Mesothelial cell of epicardium (in vitro differentiated cells): ENCODE measurements around the gene RBM19. TPM values are rescaled to one million over a fixed set of nuclear protein-coding genes. Genes with fewer than 3 reads are reported as not detected.

ENCODE experiments used
- DNase-seq, 2 experiments: peaks; one replicate each; pipeline ENCODE4 v3.0.0; 2021; ENCODE audit warnings: low spot score in 2 of 2; ENCODE audit not compliant: unreplicated experiment in 2 of 2
- H3K27ac Mint-ChIP-seq: 2 replicates; pipeline ENCODE4 v1.8.0; 2021; ENCODE audit warnings: mixed read lengths
- H3K27me3 Mint-ChIP-seq: 2 replicates; pipeline ENCODE4 v1.8.0; 2021; ENCODE audit warnings: low read depth, mixed read lengths
- H3K36me3 Mint-ChIP-seq: 2 replicates; pipeline ENCODE4 v1.8.0; 2021; ENCODE audit warnings: mixed read lengths
- H3K4me1 Mint-ChIP-seq: 2 replicates; pipeline ENCODE4 v1.8.0; 2021; ENCODE audit warnings: mixed read lengths
- H3K4me3 Mint-ChIP-seq: 2 replicates; pipeline ENCODE4 v1.8.0; 2021; ENCODE audit warnings: mild to moderate bottlenecking, moderate library complexity, mixed read lengths
- H3K9me3 Mint-ChIP-seq: 2 replicates; pipeline ENCODE4 v1.8.0; 2021; ENCODE audit warnings: mixed read lengths
- total RNA-seq: library from RNA; stranded (reverse); gene quantifications from 3 replicates; pipeline ENCODE4 v1.2.1, GENCODE V29; 2021
- TF ChIP-seq, protein P1 (sequence below): fragments of 200-600 bp; sonication (generic); IDR thresholded peaks from one replicate; pipeline ENCODE4 v1.5.0; 2021; ENCODE audit warnings: antibody characterized with exemption; ENCODE audit not compliant: unreplicated experiment

The RBM19 gene
- total RNA-seq, 1 donor from 2014 or later, result 43.4 TPM

DNA sequence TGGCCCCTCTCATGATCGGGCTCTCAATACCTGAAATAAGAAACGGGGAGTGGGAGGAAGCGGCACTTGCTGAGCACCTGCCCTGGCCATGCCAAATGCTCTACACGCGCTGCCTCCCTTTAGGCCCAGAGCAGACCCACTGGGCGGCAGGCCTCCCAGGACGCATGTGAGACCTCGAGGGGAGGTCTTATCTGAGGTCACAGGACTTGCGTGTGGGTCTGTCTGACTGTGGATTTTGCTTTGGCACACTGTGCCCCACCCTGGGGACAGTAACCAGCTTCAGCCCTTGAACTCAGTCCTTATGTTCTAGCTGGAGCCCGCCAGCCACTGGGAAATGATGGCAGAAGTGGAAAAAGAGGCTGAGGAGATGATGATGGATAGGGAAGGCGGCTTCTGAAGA lies 91.8 kb downstream of the RBM19 start:
- no peak overlapping the region for H3K4me3 Mint-ChIP-seq
- no peak overlapping the region for H3K27ac Mint-ChIP-seq
- no peak for DNase-seq
- H3K9me3 Mint-ChIP-seq, result no peaks in the 10 kb centered on the region
- H3K36me3 Mint-ChIP-seq, result peaks cover 20% of the 10 kb centered on the region
- TF ChIP-seq, protein P1, sequence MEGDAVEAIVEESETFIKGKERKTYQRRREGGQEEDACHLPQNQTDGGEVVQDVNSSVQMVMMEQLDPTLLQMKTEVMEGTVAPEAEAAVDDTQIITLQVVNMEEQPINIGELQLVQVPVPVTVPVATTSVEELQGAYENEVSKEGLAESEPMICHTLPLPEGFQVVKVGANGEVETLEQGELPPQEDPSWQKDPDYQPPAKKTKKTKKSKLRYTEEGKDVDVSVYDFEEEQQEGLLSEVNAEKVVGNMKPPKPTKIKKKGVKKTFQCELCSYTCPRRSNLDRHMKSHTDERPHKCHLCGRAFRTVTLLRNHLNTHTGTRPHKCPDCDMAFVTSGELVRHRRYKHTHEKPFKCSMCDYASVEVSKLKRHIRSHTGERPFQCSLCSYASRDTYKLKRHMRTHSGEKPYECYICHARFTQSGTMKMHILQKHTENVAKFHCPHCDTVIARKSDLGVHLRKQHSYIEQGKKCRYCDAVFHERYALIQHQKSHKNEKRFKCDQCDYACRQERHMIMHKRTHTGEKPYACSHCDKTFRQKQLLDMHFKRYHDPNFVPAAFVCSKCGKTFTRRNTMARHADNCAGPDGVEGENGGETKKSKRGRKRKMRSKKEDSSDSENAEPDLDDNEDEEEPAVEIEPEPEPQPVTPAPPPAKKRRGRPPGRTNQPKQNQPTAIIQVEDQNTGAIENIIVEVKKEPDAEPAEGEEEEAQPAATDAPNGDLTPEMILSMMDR, result no peak
- no peaks in the 10 kb centered on the region for H3K4me1 Mint-ChIP-seq
- no peaks in the 10 kb centered on the region for H3K27me3 Mint-ChIP-seq

DNA sequence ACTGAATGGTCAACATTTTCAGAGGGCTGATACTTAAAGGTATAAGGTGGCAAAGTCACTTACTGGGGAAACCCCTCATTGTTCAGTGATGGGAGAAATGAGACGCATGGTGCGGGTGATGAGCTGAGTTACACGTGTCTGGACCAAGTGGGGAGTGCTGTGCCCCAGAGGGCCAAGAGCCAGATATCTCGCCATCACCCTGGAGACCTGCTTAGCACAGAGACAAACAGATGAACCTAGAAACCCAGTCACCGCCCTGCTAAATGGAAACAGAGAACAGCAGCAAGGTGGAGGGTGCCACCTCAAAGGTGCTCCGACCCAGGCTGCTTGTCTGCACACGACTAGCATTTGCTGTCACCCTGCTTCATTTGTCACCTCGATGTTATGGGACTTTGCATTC lies 92.4 kb downstream of the RBM19 start:
- Mint-ChIP-seq H3K9me3 (no peaks in the 10 kb centered on the region), H3K4me3 (no peak overlapping the region)

DNA sequence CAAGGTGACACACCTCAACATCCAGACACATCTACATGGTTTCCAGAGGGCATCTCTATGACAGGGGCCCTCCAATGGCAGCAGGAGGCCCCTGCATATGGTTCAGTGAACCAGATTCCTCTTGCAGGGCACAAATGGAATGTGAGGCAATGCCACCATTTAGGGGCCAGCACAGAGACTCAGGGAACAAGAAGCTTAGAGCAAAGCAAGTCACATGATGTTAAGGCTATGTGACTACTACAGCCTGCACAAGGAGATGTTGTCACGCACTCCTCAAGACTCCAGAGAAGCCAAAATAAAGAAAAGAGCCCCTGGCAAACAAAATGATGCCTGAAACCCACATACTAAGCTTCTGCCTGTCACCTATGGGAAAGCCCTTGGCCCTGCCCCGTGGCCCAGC lies 95.2 kb downstream of the RBM19 start:
- no peak for DNase-seq
- H3K4me1 Mint-ChIP-seq, result no peaks in the 10 kb centered on the region
- no peak overlapping the region for H3K4me3 Mint-ChIP-seq
- TF ChIP-seq, protein P1, result no peak
- peaks cover 12% of the 10 kb centered on the region for H3K36me3 Mint-ChIP-seq
- no peaks in the 10 kb centered on the region for H3K27me3 Mint-ChIP-seq
- no peaks in the 10 kb centered on the region for H3K9me3 Mint-ChIP-seq
- no peak overlapping the region for H3K27ac Mint-ChIP-seq

More for the DNA sequence above, 92.4 kb downstream of the RBM19 start:
- peaks cover 20% of the 10 kb centered on the region for H3K36me3 Mint-ChIP-seq
- no peak overlapping the region for H3K27ac Mint-ChIP-seq
- H3K27me3 Mint-ChIP-seq, result no peaks in the 10 kb centered on the region
- no peak for DNase-seq
- H3K4me1 Mint-ChIP-seq, result no peaks in the 10 kb centered on the region
- TF ChIP-seq, protein P1, result no peak

DNA sequence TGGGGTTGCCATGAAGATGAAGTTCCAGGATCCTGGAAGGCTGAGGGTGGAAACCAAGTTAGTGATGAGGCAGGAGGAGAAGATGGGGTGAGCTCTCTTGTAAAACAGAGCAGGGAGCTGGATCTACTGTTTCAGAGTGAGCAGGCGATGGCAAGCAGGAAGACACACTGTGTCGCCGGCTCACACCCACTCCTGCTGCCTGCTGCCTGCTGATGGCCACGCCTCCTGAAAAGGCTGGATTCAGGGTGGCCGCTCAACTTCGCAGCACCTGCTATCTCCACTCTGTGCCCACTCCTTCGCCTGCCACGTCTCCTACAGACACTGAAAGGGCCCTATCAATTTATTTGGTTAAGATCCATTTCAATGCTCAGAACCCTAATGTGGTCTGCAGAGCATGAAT lies 96.1 kb downstream of the RBM19 start:
- no peaks in the 10 kb centered on the region for H3K27me3 Mint-ChIP-seq
- H3K9me3 Mint-ChIP-seq, result peaks cover 4% of the 10 kb centered on the region
- TF ChIP-seq, protein P1, result no peak
- no peak overlapping the region for H3K4me3 Mint-ChIP-seq
- no peak overlapping the region for H3K27ac Mint-ChIP-seq
- H3K4me1 Mint-ChIP-seq, result no peaks in the 10 kb centered on the region
- no peak for DNase-seq
- peaks cover 16% of the 10 kb centered on the region for H3K36me3 Mint-ChIP-seq

DNA sequence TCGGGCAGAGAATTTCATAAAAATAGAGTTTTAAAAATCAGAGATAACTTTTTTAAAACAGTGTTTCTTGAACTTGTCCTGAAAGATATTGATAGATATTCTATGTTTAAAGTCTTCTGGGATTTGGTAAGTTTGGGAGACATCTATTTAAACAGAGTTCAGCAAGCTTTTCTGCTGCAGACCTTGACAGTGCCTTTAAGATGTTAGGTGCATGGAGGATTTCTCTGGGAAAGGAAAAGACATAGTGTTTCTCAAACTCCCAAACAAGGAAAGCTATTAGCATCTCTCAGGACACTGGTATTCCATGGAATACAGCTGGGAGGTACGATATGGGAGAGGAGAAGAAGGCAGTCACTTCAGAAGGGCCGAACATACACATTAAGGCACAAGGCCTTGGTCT lies 97.8 kb downstream of the RBM19 start:
- peaks cover 11% of the 10 kb centered on the region for H3K36me3 Mint-ChIP-seq
- H3K27me3 Mint-ChIP-seq, result no peaks in the 10 kb centered on the region
- H3K4me1 Mint-ChIP-seq, result no peaks in the 10 kb centered on the region
- DNase-seq, result no peak
- H3K27ac Mint-ChIP-seq, result no peak overlapping the region
- TF ChIP-seq, protein P1, result no peak
- no peak overlapping the region for H3K4me3 Mint-ChIP-seq
- peaks cover 7% of the 10 kb centered on the region for H3K9me3 Mint-ChIP-seq

DNA sequence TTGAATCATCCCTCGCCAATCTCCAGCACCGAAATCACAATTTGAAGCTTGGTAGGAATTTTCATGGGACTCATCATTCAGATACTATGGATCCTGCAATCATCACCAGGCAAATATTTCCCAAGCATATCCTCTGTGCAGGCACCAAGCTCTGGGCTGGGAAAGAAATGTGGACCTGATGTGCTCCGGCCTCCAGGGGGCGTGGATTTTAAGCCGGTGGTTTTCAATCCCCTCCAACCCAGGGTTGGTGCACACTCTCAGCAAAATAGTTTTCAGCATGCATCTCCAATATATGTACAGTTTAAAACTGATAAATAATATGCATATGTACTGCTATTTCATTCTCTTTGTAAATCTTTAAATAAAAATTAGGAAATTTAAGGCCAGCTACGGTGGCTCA lies 98.9 kb downstream of the RBM19 start:
- TF ChIP-seq, protein P1, result peak; percentile 50
- Mint-ChIP-seq H3K9me3 (peaks cover 7% of the 10 kb centered on the region), H3K36me3 (peaks cover 11% of the 10 kb centered on the region), H3K4me1 (peaks cover 5% of the 10 kb centered on the region), H3K27me3 (no peaks in the 10 kb centered on the region), H3K27ac (no peak overlapping the region), H3K4me3 (no peak overlapping the region)
- DNase-seq, result no peak
